HL-60 (cell line): ENCODE data around the gene DES.

Experiments
- DNase-seq, 2 experiments: peaks; one replicate each; pipeline ENCODE4 v3.0.0-alpha.2; 2010 to 2020; ENCODE audit warnings: low read depth in 1 of 2, low spot score in 1 of 2
- H3K27ac ChIP-seq: fragments of 250-450 bp; sonication (Bioruptor Pico); replicated peaks from 2 replicates; pipeline ENCODE4 v1.5.1; 2020; ENCODE audit warnings: mild to moderate bottlenecking, moderate library complexity
- H3K27me3 ChIP-seq: fragments of 250-450 bp; sonication (Bioruptor Pico); 2 replicates; pipeline ENCODE4 v1.5.1; 2021; ENCODE audit warnings: mild to moderate bottlenecking, moderate library complexity; ENCODE audit not compliant: insufficient read depth, poor library complexity, severe bottlenecking
- H3K4me3 ChIP-seq: replicated peaks from 2 replicates; pipeline ENCODE4 v1.5.1; 2011; ENCODE audit warnings: mild to moderate bottlenecking, control low read depth, low read length; ENCODE audit not compliant: insufficient read depth
- CTCF ChIP-seq: IDR thresholded peaks from one replicate; pipeline ENCODE4 v1.5.1; 2011; ENCODE audit warnings: low read length, control low read depth, inconsistent platforms; ENCODE audit not compliant: insufficient read depth
- GABPA ChIP-seq: IDR thresholded peaks from 2 replicates; pipeline ENCODE4 v1.6.1; 2012; ENCODE audit warnings: low read depth
- POLR2AphosphoS5 ChIP-seq: IDR thresholded peaks from 2 replicates; pipeline ENCODE4 v1.6.1; 2012; ENCODE audit warnings: low read depth
- REST ChIP-seq: IDR thresholded peaks from 2 replicates; pipeline ENCODE4 v1.6.1; 2012; ENCODE audit warnings: low read depth; ENCODE audit not compliant: insufficient replicate concordance
- SPI1 ChIP-seq: IDR thresholded peaks from 2 replicates; pipeline ENCODE4 v1.6.1; 2012; ENCODE audit warnings: low read depth, mild to moderate bottlenecking, borderline replicate concordance
- long read RNA-seq: library from polyadenylated mRNA; unstranded; transcript quantifications from one replicate; pipeline ENCODE4 v2.0.0, GENCODE V29; 2020

Gene DES
- long read RNA-seq: 0 reads

GRCh38 chr2:219418155-219419011, at the start of gene DES:
Gene DES, plus strand, starts transcription at chr2:219418377. Its CDS starts 86 bp downstream, at chr2:219418463.
- no peak within 1 kb of the TSS for H3K27ac ChIP-seq
- no peak within 1 kb of the TSS for H3K4me3 ChIP-seq
- DNase-seq: no peak
- peaks cover 27% of the 10 kb centered on the region for H3K27me3 ChIP-seq
- TF ChIP-seq SPI1: no peak

- DNase-seq: no peak
- Histone ChIP-seq H3K27ac (no peak overlapping the region), H3K27me3 (no peaks in the 10 kb centered on the region), H3K4me3 (no peak overlapping the region)
- TF ChIP-seq CTCF: no peak
- no peak for TF ChIP-seq GABPA
- TF ChIP-seq POLR2AphosphoS5: no peak
- no peak for TF ChIP-seq REST
- no peak for TF ChIP-seq SPI1
Measured at GRCh38 chr2:219368690-219369191, 49.4 kb upstream of the DES start.

GRCh38 chr2:219369447-219369861, 48.7 kb upstream of the DES start:
- H3K4me3 ChIP-seq: no peak overlapping the region
- DNase-seq: no peak
- TF ChIP-seq REST (no peak), POLR2AphosphoS5 (no peak), CTCF (no peak), GABPA (no peak), SPI1 (no peak)
- H3K27ac ChIP-seq: no peak overlapping the region
- no peaks in the 10 kb centered on the region for H3K27me3 ChIP-seq

GRCh38 chr2:219378163-219378851, 39.9 kb upstream of the DES start:
- Histone ChIP-seq H3K27ac (no peak overlapping the region), H3K4me3 (no peak overlapping the region), H3K27me3 (no peaks in the 10 kb centered on the region)
- no peak for DNase-seq
- no peak for TF ChIP-seq SPI1
- no peak for TF ChIP-seq CTCF
- no peak for TF ChIP-seq GABPA
- no peak for TF ChIP-seq POLR2AphosphoS5
- no peak for TF ChIP-seq REST
